ENCODE data around the gene SPATA6L. TPM values are rescaled to one million over a fixed set of nuclear protein-coding genes. Genes with fewer than 3 reads are reported as not detected.

The SPATA6L gene
- total RNA-seq, 1 donor from 2014 or later: 0.59 TPM

DNA sequence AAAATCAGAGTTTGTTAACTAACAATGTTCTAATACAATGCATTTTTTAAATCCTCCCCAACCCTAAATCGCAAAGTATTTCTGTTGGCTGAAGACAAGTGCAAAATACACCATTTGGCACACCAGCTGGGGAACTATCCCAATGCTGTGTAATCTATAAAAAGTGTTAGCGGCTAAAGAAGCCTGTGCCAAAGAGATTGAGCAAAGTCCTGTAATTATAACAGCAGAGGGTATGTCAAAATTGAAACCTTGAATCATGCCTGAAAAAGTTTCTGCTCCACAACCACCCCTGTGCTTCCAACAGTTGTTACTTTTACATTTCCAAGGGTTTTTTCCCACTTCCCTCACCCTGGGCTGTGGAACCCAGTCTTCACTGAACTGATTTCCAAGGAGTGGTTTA, 87.3 kb downstream of the SPATA6L start:
- no peaks in the 10 kb centered on the region for H3K9me3 Mint-ChIP-seq (ENCODE audit: unreplicated experiment)
- H3K4me1 Mint-ChIP-seq (ENCODE audit: low read depth, unreplicated experiment): no peaks in the 10 kb centered on the region
- no peak overlapping the region for H3K4me3 Mint-ChIP-seq (ENCODE audit: unreplicated experiment)
- H3K27me3 Mint-ChIP-seq (ENCODE audit: unreplicated experiment): no peaks in the 10 kb centered on the region
- TF ChIP-seq, protein P1, sequence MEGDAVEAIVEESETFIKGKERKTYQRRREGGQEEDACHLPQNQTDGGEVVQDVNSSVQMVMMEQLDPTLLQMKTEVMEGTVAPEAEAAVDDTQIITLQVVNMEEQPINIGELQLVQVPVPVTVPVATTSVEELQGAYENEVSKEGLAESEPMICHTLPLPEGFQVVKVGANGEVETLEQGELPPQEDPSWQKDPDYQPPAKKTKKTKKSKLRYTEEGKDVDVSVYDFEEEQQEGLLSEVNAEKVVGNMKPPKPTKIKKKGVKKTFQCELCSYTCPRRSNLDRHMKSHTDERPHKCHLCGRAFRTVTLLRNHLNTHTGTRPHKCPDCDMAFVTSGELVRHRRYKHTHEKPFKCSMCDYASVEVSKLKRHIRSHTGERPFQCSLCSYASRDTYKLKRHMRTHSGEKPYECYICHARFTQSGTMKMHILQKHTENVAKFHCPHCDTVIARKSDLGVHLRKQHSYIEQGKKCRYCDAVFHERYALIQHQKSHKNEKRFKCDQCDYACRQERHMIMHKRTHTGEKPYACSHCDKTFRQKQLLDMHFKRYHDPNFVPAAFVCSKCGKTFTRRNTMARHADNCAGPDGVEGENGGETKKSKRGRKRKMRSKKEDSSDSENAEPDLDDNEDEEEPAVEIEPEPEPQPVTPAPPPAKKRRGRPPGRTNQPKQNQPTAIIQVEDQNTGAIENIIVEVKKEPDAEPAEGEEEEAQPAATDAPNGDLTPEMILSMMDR (IDR thresholded peaks at IDR 0.05; ENCODE audit: partially characterized antibody, unreplicated experiment): no peak
- no peak for DNase-seq
- no peaks in the 10 kb centered on the region for H3K36me3 Mint-ChIP-seq (ENCODE audit: unreplicated experiment)
- no peak overlapping the region for H3K27ac Mint-ChIP-seq (ENCODE audit: unreplicated experiment)

- no peaks in the 10 kb centered on the region for H3K36me3 Mint-ChIP-seq (ENCODE audit: unreplicated experiment)
- TF ChIP-seq, protein P1 (IDR thresholded peaks at IDR 0.05; ENCODE audit: partially characterized antibody, unreplicated experiment): no peak
- H3K9me3 Mint-ChIP-seq (ENCODE audit: unreplicated experiment): no peaks in the 10 kb centered on the region
- H3K27me3 Mint-ChIP-seq (ENCODE audit: unreplicated experiment): no peaks in the 10 kb centered on the region
- no peak overlapping the region for H3K4me3 Mint-ChIP-seq (ENCODE audit: unreplicated experiment)
- peaks cover 1% of the 10 kb centered on the region for H3K4me1 Mint-ChIP-seq (ENCODE audit: low read depth, unreplicated experiment)
- H3K27ac Mint-ChIP-seq (ENCODE audit: unreplicated experiment): no peak overlapping the region
- no peak for DNase-seq
Observed at GRCh38 chr9:4576448-4576847, 89.8 kb downstream of the SPATA6L start.

DNA sequence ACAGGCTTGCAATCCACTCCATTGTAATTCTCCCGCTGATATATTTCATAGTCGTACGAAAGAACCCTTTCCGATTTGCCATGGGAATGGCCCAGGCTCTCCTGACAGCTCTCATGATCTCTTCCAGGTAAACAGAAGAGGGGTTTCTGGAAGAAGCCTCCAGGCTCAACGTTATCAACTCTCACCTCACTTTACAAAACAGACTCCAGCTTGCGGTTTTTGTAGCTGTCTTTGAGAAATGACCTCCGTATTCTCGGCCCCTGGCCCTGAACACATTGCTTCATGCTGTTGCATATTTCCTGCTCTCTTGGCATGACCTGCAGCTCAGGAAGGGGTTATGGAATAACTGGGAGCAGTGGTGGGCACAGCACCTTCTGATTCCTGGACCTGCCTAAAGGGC, 90.3 kb downstream of the SPATA6L start:
- Mint-ChIP-seq H3K27me3 (ENCODE audit: unreplicated experiment) (no peaks in the 10 kb centered on the region), H3K4me3 (ENCODE audit: unreplicated experiment) (no peak overlapping the region), H3K4me1 (ENCODE audit: low read depth, unreplicated experiment) (peaks cover 1% of the 10 kb centered on the region), H3K36me3 (ENCODE audit: unreplicated experiment) (no peaks in the 10 kb centered on the region), H3K9me3 (ENCODE audit: unreplicated experiment) (no peaks in the 10 kb centered on the region), H3K27ac (ENCODE audit: unreplicated experiment) (no peak overlapping the region)
- TF ChIP-seq, protein P1 (IDR thresholded peaks at IDR 0.05; ENCODE audit: partially characterized antibody, unreplicated experiment): no peak
- no peak for DNase-seq

GRCh38 chr9:4574657-4575243, 91.5 kb downstream of the SPATA6L start:
- no peak for DNase-seq
- TF ChIP-seq, protein P1 (IDR thresholded peaks at IDR 0.05; ENCODE audit: partially characterized antibody, unreplicated experiment): no peak
- no peaks in the 10 kb centered on the region for H3K27me3 Mint-ChIP-seq (ENCODE audit: unreplicated experiment)
- peaks cover 1% of the 10 kb centered on the region for H3K4me1 Mint-ChIP-seq (ENCODE audit: low read depth, unreplicated experiment)
- no peaks in the 10 kb centered on the region for H3K36me3 Mint-ChIP-seq (ENCODE audit: unreplicated experiment)
- H3K9me3 Mint-ChIP-seq (ENCODE audit: unreplicated experiment): no peaks in the 10 kb centered on the region
- no peak overlapping the region for H3K4me3 Mint-ChIP-seq (ENCODE audit: unreplicated experiment)
- H3K27ac Mint-ChIP-seq (ENCODE audit: unreplicated experiment): no peak overlapping the region

GRCh38 chr9:4573634-4574389, 92.5 kb downstream of the SPATA6L start:
- H3K27ac Mint-ChIP-seq (ENCODE audit: unreplicated experiment): no peak overlapping the region
- H3K27me3 Mint-ChIP-seq (ENCODE audit: unreplicated experiment): no peaks in the 10 kb centered on the region
- peaks cover 1% of the 10 kb centered on the region for H3K4me1 Mint-ChIP-seq (ENCODE audit: low read depth, unreplicated experiment)
- H3K36me3 Mint-ChIP-seq (ENCODE audit: unreplicated experiment): no peaks in the 10 kb centered on the region
- no peaks in the 10 kb centered on the region for H3K9me3 Mint-ChIP-seq (ENCODE audit: unreplicated experiment)
- H3K4me3 Mint-ChIP-seq (ENCODE audit: unreplicated experiment): no peak overlapping the region
- TF ChIP-seq, protein P1 (IDR thresholded peaks at IDR 0.05; ENCODE audit: partially characterized antibody, unreplicated experiment): no peak
- DNase-seq: no peak
